Stimulated activated CD4-positive, alpha-beta T cell treated with anti-CD3 and anti-CD28 coated beads, Interleukin-1b, Interleukin-23, amount 100 ng/mL, for 48 hours (primary cell): Measurements from ENCODE around the gene OR5AP2.
"Not testable (repeated sequence)": the region's sequence is repeated elsewhere in the genome, so short reads cannot be mapped to it uniquely, and the experiment has no call there.

Experiments
- DNase-seq: peaks from one replicate; pipeline ENCODE4 v3.0.0-alpha.2; 2020

OR5AP2 gene

GRCh38 chr11:56642339-56642738 is at the start of gene OR5AP2:
Gene OR5AP2 (minus strand): TSS chr11:56642439. CDS start chr11:56642439, 0 bp downstream.
- no peak for DNase-seq

- not testable (repeated sequence) for DNase-seq
Measured at GRCh38 chr11:56691179-56691578, 48.9 kb upstream of the OR5AP2 start.

GRCh38 chr11:56688554-56689100 is 46.4 kb upstream of the OR5AP2 start:
- DNase-seq: no peak

GRCh38 chr11:56670984-56671383 is 28.7 kb upstream of the OR5AP2 start:
- no peak for DNase-seq

- no peak for DNase-seq
Measured at GRCh38 chr11:56663386-56663785, 21.1 kb upstream of the OR5AP2 start, which contains the start of gene OR5AR1. Gene OR5AR1 (plus strand): TSS chr11:56663686. CDS start chr11:56663686, 0 bp downstream.

- DNase-seq: no peak
Measured at GRCh38 chr11:56659755-56660154, 17.5 kb upstream of the OR5AP2 start.

GRCh38 chr11:56637500-56637899 is 4.7 kb downstream of the OR5AP2 start:
- no peak for DNase-seq

GRCh38 chr11:56636861-56637260 is 5.4 kb downstream of the OR5AP2 start:
- DNase-seq: no peak

GRCh38 chr11:56632329-56632728 is 9.9 kb downstream of the OR5AP2 start:
- no peak for DNase-seq

- DNase-seq: no peak
Measured at GRCh38 chr11:56625946-56626345, 16.3 kb downstream of the OR5AP2 start.

- DNase-seq: no peak
Measured at GRCh38 chr11:56624661-56625110, 17.6 kb downstream of the OR5AP2 start.

- DNase-seq: no peak
Measured at GRCh38 chr11:56611174-56611573, 31.1 kb downstream of the OR5AP2 start.

- not testable (repeated sequence) for DNase-seq
Measured at GRCh38 chr11:56592088-56592717, 50.0 kb downstream of the OR5AP2 start.
